GM12801 (cell line): ENCODE data around the gene VAV3.

ENCODE experiments used
- TF ChIP-seq, protein P1 (sequence below): IDR thresholded peaks from one replicate; pipeline ENCODE4 v1.5.1; 2011; ENCODE audit warnings: control low read depth; ENCODE audit not compliant: insufficient read length; ENCODE audit errors: extremely low read depth

VAV3 gene

DNA sequence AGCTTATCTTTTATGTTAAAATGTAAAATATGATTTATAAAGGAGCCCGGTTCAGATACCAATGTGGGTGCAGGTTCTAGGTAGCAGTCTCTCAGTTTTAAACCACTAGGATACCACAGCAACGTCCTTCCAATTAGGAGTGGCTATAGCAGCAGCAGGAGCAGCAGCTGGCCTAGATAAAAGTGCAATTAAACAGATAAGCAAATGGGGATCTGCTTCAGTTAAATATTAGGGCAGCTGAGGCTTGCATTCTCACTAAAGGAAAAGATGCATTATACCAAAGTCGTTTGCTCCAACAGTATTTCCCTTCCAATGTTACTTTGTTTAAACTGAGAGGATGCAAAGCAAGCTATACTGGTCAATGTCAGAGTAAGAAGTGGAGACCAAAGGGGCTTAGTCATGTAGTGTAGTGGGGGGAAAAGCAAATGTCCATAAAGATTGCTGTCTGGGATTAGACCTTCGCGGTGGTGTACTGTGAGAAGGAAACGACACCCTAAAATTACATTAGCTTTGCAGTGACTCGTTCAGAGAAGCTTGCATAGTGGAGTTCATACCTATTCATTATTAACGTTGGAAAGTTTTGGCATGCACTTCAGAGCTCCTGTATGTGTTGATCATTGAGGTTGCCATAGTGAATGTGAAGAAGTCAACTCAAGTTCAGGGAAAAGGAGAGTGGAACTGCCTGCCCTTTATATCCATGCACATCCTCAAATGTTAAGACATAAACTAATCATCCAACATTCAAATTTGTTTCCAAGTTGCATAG lies 272.2 kb downstream of the VAV3 start:
- TF ChIP-seq, protein P1, sequence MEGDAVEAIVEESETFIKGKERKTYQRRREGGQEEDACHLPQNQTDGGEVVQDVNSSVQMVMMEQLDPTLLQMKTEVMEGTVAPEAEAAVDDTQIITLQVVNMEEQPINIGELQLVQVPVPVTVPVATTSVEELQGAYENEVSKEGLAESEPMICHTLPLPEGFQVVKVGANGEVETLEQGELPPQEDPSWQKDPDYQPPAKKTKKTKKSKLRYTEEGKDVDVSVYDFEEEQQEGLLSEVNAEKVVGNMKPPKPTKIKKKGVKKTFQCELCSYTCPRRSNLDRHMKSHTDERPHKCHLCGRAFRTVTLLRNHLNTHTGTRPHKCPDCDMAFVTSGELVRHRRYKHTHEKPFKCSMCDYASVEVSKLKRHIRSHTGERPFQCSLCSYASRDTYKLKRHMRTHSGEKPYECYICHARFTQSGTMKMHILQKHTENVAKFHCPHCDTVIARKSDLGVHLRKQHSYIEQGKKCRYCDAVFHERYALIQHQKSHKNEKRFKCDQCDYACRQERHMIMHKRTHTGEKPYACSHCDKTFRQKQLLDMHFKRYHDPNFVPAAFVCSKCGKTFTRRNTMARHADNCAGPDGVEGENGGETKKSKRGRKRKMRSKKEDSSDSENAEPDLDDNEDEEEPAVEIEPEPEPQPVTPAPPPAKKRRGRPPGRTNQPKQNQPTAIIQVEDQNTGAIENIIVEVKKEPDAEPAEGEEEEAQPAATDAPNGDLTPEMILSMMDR: no peak

DNA sequence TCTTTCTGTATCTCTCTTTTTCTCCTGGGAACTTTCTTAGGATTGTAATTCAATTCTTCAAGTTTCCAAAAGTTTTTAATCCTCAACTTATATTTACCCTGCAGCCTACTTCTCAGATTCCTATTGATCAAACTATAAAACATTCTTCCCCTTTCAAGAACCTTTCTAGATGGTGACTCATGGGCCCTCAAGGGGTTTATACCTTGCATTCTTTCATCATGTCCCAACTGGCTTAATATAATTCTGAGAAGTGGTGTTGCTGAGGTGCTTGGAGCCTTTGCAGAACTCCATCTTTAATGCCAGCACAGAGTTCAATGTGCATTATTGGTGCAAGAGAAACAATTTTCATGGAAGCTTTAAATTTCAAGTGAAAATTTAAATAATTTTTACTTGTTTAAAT lies 273.4 kb downstream of the VAV3 start:
- TF ChIP-seq, protein P1: no peak

DNA sequence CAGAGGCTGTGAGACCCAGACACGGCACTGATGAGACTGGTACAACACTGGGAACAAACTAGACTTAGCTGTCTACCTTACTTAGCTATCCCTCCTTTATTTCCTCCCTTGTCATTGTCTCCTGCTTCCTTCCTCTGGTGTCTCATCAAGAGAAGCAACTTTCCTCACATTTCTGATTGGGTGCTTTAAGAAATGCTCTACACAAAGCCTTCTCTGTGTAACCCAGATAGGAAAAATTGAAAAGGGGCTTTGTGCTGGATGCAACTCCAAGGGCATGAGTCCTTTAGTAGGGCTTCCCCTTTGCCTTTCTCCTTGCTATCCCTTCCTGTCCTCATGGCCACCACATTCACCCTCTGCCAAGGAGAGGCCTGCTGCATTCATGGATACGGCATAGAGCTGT lies 274.5 kb downstream of the VAV3 start:
- TF ChIP-seq, protein P1: no peak

DNA sequence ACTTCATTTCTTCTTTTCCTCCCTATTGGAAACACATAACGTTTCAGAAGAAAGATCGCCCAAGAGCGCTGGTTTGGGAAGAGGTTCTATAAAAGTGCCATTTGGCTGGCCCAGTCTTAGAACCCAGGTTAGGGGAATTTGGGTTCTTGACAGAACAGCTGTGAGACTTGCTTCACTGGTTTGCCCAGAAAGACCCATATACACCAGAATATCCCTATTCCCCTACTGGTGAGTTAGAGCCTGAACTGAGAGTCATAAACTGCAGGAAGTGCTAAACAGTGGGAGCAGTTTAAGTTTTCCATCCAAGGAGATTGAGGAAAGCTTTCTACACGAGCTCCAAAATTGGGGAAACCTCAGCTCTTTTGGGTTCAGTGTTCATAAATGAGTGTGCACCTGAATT lies 275.2 kb downstream of the VAV3 start:
- TF ChIP-seq, protein P1: no peak

DNA sequence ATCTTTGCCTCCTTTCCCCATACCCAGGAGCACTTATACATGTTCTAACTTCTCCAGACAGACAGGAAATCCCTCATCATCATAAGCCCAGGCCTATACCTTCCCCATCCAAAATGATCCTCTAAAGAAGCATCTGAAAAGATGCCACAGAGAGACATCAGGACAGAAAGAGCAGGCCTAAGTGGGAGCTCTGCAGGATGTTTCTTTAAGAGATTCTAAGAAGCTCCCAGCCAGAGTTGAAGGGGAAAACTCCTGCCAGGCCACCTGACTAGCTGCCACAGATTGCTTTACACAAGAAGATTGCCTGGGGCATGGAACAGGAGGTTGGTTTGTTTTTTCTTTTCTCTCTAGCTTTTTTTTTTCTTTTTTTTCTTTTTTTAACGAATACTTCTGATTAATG lies 275.8 kb downstream of the VAV3 start:
- TF ChIP-seq, protein P1: no peak

DNA sequence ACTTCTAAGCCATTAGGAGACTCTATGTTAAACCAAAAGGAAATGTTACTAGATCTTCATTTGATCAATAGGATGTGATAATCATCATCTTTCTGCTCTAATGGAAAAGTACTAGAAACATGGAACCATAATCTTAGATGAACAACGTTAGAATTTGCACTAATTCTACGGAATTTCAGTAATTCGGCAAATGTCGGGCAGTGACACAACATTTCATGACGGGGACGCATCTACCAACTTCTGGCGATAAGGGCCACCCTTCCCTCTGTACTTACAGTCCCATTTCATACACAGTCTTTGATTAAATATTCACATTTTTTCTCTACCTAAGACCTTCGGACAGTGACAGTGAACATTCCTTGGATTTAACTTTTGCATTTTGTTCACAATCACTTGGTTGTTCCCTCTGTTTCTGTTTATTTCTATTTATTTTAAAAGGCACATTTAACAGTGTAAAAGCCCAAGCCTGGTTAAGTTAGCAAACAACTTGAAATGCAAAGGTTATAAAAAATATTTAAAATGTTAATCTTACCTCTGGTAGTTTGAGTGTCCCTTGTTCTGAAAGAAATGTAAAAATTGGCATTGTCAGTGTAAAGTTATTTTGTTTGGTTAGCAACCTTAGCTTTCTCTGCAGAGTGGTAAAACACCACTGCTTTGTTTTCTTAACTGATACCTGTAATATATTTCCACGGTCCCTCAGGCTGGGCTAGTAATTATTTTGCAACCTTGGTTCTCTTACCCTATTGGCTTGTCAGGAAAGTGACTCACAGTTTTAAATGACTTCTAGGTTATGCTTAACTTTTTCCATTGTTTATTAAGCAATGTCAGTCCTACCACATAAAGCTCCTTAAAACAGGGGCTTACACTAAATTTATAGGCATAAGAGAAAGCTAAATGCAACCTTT lies 276.9 kb downstream of the VAV3 start:
- TF ChIP-seq, protein P1: no peak

DNA sequence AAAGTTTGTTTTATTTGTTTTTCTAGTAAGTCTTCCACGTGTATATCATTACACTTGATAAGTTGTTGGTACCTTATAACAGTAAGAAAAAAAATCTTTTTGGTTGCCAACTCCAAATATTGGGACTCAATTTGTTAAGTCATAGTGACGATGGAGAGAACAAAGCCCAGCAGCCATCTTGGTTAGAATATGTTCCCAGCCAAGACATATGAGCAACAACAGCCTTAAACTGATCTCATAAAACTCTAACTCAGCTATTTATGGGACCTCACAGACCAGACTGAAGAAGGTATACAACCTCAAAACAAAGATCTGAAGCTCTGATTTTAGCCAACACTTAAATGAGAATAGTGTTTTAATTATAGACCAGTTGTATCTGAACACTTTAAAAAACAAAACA lies 281.3 kb downstream of the VAV3 start:
- TF ChIP-seq, protein P1: no peak
